H9 (cell line): ENCODE results near the gene PANX2. TPM values are rescaled to one million over a fixed set of nuclear protein-coding genes. Genes with fewer than 3 reads are reported as not detected.

Experiments used
- DNase-seq: peaks from one replicate; pipeline ENCODE4 v3.0.0-alpha.2; 2017
- H2AFZ ChIP-seq: one replicate; pipeline ENCODE4 v1.6.1; 2013; ENCODE audit warnings: mild to moderate bottlenecking, low read length, control low read depth, moderate library complexity
- H2AK5ac ChIP-seq: 2 replicates; pipeline ENCODE4 v1.6.1; 2013; ENCODE audit warnings: low read length, control low read depth, mixed read lengths; ENCODE audit not compliant: insufficient read length
- H2BK120ac ChIP-seq: one replicate; pipeline ENCODE4 v1.6.1; 2013; ENCODE audit warnings: low read depth, mild to moderate bottlenecking, low read length, control low read depth, inconsistent platforms; ENCODE audit not compliant: poor library complexity, severe bottlenecking
- H2BK12ac ChIP-seq: 2 replicates; pipeline ENCODE4 v1.6.1; 2013; ENCODE audit warnings: low read length, control low read depth, mixed read lengths, low read depth; ENCODE audit not compliant: insufficient read length
- H2BK15ac ChIP-seq: 2 replicates; pipeline ENCODE4 v1.6.1; 2013; ENCODE audit warnings: low read depth, low read length, control low read depth
- H2BK20ac ChIP-seq: one replicate; pipeline ENCODE4 v1.6.1; 2013; ENCODE audit warnings: low read depth, mild to moderate bottlenecking, low read length, control low read depth, inconsistent platforms; ENCODE audit not compliant: poor library complexity, severe bottlenecking
- H2BK5ac ChIP-seq: 2 replicates; pipeline ENCODE4 v1.6.1; 2013; ENCODE audit warnings: low read length, control low read depth, mixed read lengths; ENCODE audit not compliant: insufficient read length
- H3K14ac ChIP-seq: 2 replicates; pipeline ENCODE4 v1.6.1; 2013; ENCODE audit warnings: low read length, control low read depth; ENCODE audit not compliant: insufficient read depth
- H3K18ac ChIP-seq: 2 replicates; pipeline ENCODE4 v1.6.1; 2013; ENCODE audit warnings: low read depth, mild to moderate bottlenecking, mixed read lengths, low read length, control low read depth; ENCODE audit not compliant: insufficient read length
- H3K23ac ChIP-seq: 2 replicates; pipeline ENCODE4 v1.6.1; 2013; ENCODE audit warnings: low read length, control low read depth, mixed read lengths, low read depth; ENCODE audit not compliant: insufficient read length
- H3K23me2 ChIP-seq: 2 replicates; pipeline ENCODE4 v1.6.1; 2013; ENCODE audit warnings: low read depth, mild to moderate bottlenecking, mixed read lengths, low read length, control low read depth; ENCODE audit not compliant: insufficient read length, poor library complexity, severe bottlenecking
- H3K27ac ChIP-seq: 2 replicates; pipeline ENCODE4 v1.5.1; 2013; ENCODE audit warnings: low read length, control low read depth, mixed read lengths, low read depth; ENCODE audit not compliant: insufficient read length
- H3K27me3 ChIP-seq: 2 replicates; pipeline ENCODE4 v1.6.1; 2013; ENCODE audit warnings: low read length, control low read depth, inconsistent platforms; ENCODE audit not compliant: insufficient read depth
- H3K4ac ChIP-seq: 2 replicates; pipeline ENCODE4 v1.6.1; 2013; ENCODE audit warnings: low read depth, mild to moderate bottlenecking, control low read depth, inconsistent platforms, low read length, moderate library complexity
- H3K4me1 ChIP-seq: 2 replicates; pipeline ENCODE4 v1.6.1; 2013; ENCODE audit warnings: low read length, control low read depth, inconsistent platforms; ENCODE audit not compliant: insufficient read depth
- H3K4me2 ChIP-seq: 2 replicates; pipeline ENCODE4 v1.6.1; 2013; ENCODE audit warnings: low read length, control low read depth, mixed read lengths; ENCODE audit not compliant: insufficient read length, insufficient read depth
- H3K56ac ChIP-seq: 2 replicates; pipeline ENCODE4 v1.6.1; 2013; ENCODE audit warnings: low read depth, mild to moderate bottlenecking, mixed read lengths, low read length, control low read depth; ENCODE audit not compliant: insufficient read length
- H3K79me1 ChIP-seq: 2 replicates; pipeline ENCODE4 v1.6.1; 2013; ENCODE audit warnings: low read depth, mild to moderate bottlenecking, moderate library complexity, low read length, control low read depth, inconsistent platforms; ENCODE audit not compliant: insufficient read depth, poor library complexity, severe bottlenecking
- H3K79me2 ChIP-seq: 2 replicates; pipeline ENCODE4 v1.6.1; 2013; ENCODE audit warnings: low read length, control low read depth, inconsistent platforms; ENCODE audit not compliant: insufficient read depth
- H3K9ac ChIP-seq: 2 replicates; pipeline ENCODE4 v1.6.1; 2013; ENCODE audit warnings: low read length, control low read depth, mixed read lengths; ENCODE audit not compliant: insufficient read length; ENCODE audit errors: extremely low read depth
- H3K9me3 ChIP-seq: one replicate; pipeline ENCODE4 v1.6.1; 2013; ENCODE audit warnings: low read depth, low read length, inconsistent platforms; ENCODE audit not compliant: control insufficient read depth
- H3T11ph ChIP-seq: one replicate; pipeline ENCODE4 v1.6.1; 2013; ENCODE audit warnings: mild to moderate bottlenecking, low read length, control low read depth, inconsistent platforms
- H4K20me1 ChIP-seq: one replicate; pipeline ENCODE4 v1.6.1; 2013; ENCODE audit not compliant: control insufficient read depth, insufficient read length, insufficient read depth
- H4K5ac ChIP-seq: 2 replicates; pipeline ENCODE4 v1.6.1; 2013; ENCODE audit warnings: low read depth, mild to moderate bottlenecking, mixed read lengths, low read length, control low read depth; ENCODE audit not compliant: insufficient read length
- H4K8ac ChIP-seq: replicated peaks from 2 replicates; pipeline ENCODE4 v1.6.1; 2013; ENCODE audit warnings: low read length, control low read depth, mixed read lengths, low read depth; ENCODE audit not compliant: insufficient read length
- H4K91ac ChIP-seq: 2 replicates; pipeline ENCODE4 v1.6.1; 2013; ENCODE audit warnings: low read depth, mild to moderate bottlenecking, moderate library complexity, mixed read lengths, low read length, control low read depth; ENCODE audit not compliant: insufficient read length
- H3K27ac Mint-ChIP-seq, 3 experiments: 2 replicates in 2 of 3; 3 replicates in 1 of 3; pipeline ENCODE4 v1.8.0; 2020 to 2021; ENCODE audit warnings: mixed read lengths in 3 of 3, mild to moderate bottlenecking in 1 of 3, moderate library complexity in 1 of 3
- H3K27me3 Mint-ChIP-seq: 2 replicates; pipeline ENCODE4 v1.8.0; 2021; ENCODE audit warnings: low read depth, mild to moderate bottlenecking, moderate library complexity, mixed read lengths
- H3K36me3 Mint-ChIP-seq, 3 experiments: 2 replicates in 2 of 3; 3 replicates in 1 of 3; pipeline ENCODE4 v1.8.0; 2020 to 2021; ENCODE audit warnings: low read depth in 3 of 3, mixed read lengths in 3 of 3; ENCODE audit not compliant: insufficient read depth in 1 of 3
- H3K4me1 Mint-ChIP-seq, 2 experiments: 2 replicates each; pipeline ENCODE4 v1.8.0; 2020; ENCODE audit warnings: mixed read lengths in 2 of 2
- H3K4me3 Mint-ChIP-seq, 2 experiments: 2 replicates in 1 of 2; 3 replicates in 1 of 2; pipeline ENCODE4 v1.8.0; 2020 to 2021; ENCODE audit warnings: mild to moderate bottlenecking in 2 of 2, mixed read lengths in 2 of 2, moderate library complexity in 1 of 2
- H3K9me3 Mint-ChIP-seq, 2 experiments: 2 replicates in 1 of 2; 3 replicates in 1 of 2; pipeline ENCODE4 v1.8.0; 2020; ENCODE audit warnings: mild to moderate bottlenecking in 2 of 2, mixed read lengths in 2 of 2, moderate library complexity in 1 of 2
- CTCF ChIP-seq: fragments of 200-600 bp; sonication (generic); conservative IDR thresholded peaks from 3 replicates; pipeline ENCODE4 v1.8.0; 2021; ENCODE audit warnings: antibody characterized with exemption, mild to moderate bottlenecking
- WGBS: extraction: QIAGEN DNeasy Blood & Tissue Kit; methylation state at CpG from one replicate; pipeline ENCODE4 v1.1.7; 2013; ENCODE audit warnings: missing lambda C conversion rate, low lambda C conversion rate, mixed read lengths; ENCODE audit not compliant: insufficient read length; ENCODE audit errors: extremely low coverage; 5-methylcytosine and 5-hydroxymethylcytosine counted together
- total RNA-seq: library from RNA; stranded (reverse); gene quantifications from 2 replicates; pipeline ENCODE4 v1.2.1, GENCODE V29; 2021

Gene PANX2
- total RNA-seq, 1 experiment from 2014 or later = 8.0 TPM

GRCh38 chr22:50153056-50153755, 17.3 kb upstream of the PANX2 start:
- no peak overlapping the region for H3K9ac ChIP-seq
- no CpG with 5 or more reads among the region's 25 CpGs for WGBS

More at GRCh38 chr22:50153056-50153755, 17.3 kb upstream of the PANX2 start:
- Histone ChIP-seq H3K27ac (no peak overlapping the region), H4K5ac (no peak overlapping the region), H2BK12ac (no peak overlapping the region), H3K9me3 (no peaks in the 10 kb centered on the region), H3K79me2 (no peaks in the 10 kb centered on the region), H2BK5ac (no peak overlapping the region), H3K23ac (no peak overlapping the region), H3K56ac (no peak overlapping the region), H3K18ac (no peak overlapping the region), H3K4me2 (no peak overlapping the region), H3K4ac (no peak overlapping the region), H4K20me1 (no peaks in the 10 kb centered on the region), H3K23me2 (peaks cover 4% of the 10 kb centered on the region), H2AK5ac (no peak overlapping the region), H3K4me1 (no peaks in the 10 kb centered on the region), H3K27me3 (no peaks in the 10 kb centered on the region), H4K91ac (no peak overlapping the region), H2BK20ac (no peak overlapping the region), H3K79me1 (no peaks in the 10 kb centered on the region), H3K14ac (no peak overlapping the region), H2BK15ac (no peak overlapping the region), H2AFZ (no peak overlapping the region), H2BK120ac (no peak overlapping the region), H4K8ac (no peak overlapping the region), H3T11ph (no peak overlapping the region)
- H3K4me3 Mint-ChIP-seq = no peak overlapping the region
- DNase-seq = no peak
- TF ChIP-seq CTCF = no peak
- no peaks in the 10 kb centered on the region for H3K36me3 Mint-ChIP-seq
- peaks cover 20% of the 10 kb centered on the region for H3K27me3 Mint-ChIP-seq
- H3K9me3 Mint-ChIP-seq = no peaks in the 10 kb centered on the region
- H3K27ac Mint-ChIP-seq = no peak overlapping the region
- no peaks in the 10 kb centered on the region; a peak in 1 of 4 replicates for H3K4me1 Mint-ChIP-seq
